H1 (cell line): ENCODE results near the gene STIM2. TPM values are rescaled to one million over a fixed set of nuclear protein-coding genes. Genes with fewer than 3 reads are reported as not detected.

Experiments
- CTCF ChIA-PET: fragments of 300-600 bp; sonication (Branson Sonifier 250); formaldehyde crosslinking; loops from one replicate; lab custom pipeline; 2021; ENCODE audit not compliant: partially characterized antibody; lab: Charles Lee
- POLR2A ChIA-PET: fragments of 300-600 bp; sonication (Branson Sonifier 250); formaldehyde crosslinking; loops from one replicate; lab custom pipeline; 2021; ENCODE audit warnings: inconsistent platforms; ENCODE audit not compliant: partially characterized antibody; lab: Charles Lee
- DNase-seq, 2 experiments: peaks; one replicate each; pipeline versions ENCODE4 v3.0.0 to v3.0.0-alpha.2; 2010 to 2022; ENCODE audit warnings: low spot score in 2 of 2, low read depth in 1 of 2, mixed read lengths in 1 of 2
- FAIRE-seq: peaks from 2 replicates; lab custom pipeline; 2011; peaks lifted over from hg19 to GRCh38; lab: Jason Lieb, UNC
- H2AFZ ChIP-seq: 2 replicates; pipeline ENCODE4 v1.8.1; 2012; ENCODE audit warnings: low read length, inconsistent platforms
- H2AK5ac ChIP-seq: 2 replicates; pipeline ENCODE4 v1.6.1; 2013; ENCODE audit warnings: low read depth, low read length
- H2BK120ac ChIP-seq: replicated peaks from 2 replicates; pipeline ENCODE3; 2013; ENCODE audit warnings: low read depth, low read length, inconsistent platforms
- H2BK12ac ChIP-seq: 2 replicates; pipeline ENCODE4 v1.6.1; 2013; ENCODE audit warnings: low read depth, low read length
- H2BK15ac ChIP-seq: 2 replicates; pipeline ENCODE4 v1.6.1; 2013; ENCODE audit warnings: low read length
- H2BK20ac ChIP-seq: 2 replicates; pipeline ENCODE4 v1.6.1; 2013; ENCODE audit warnings: low read length
- H2BK5ac ChIP-seq: 2 replicates; pipeline ENCODE4 v1.6.1; 2013; ENCODE audit warnings: low read depth, low read length
- H3K14ac ChIP-seq: 2 replicates; pipeline ENCODE4 v1.6.1; 2013; ENCODE audit warnings: inconsistent platforms; ENCODE audit not compliant: insufficient read length
- H3K18ac ChIP-seq: 2 replicates; pipeline ENCODE4 v1.6.1; 2013; ENCODE audit warnings: low read length; ENCODE audit errors: extremely low read depth
- H3K23ac ChIP-seq: 2 replicates; pipeline ENCODE4 v1.6.1; 2013; ENCODE audit warnings: inconsistent platforms; ENCODE audit not compliant: insufficient read length
- H3K23me2 ChIP-seq: 2 replicates; pipeline ENCODE4 v1.6.1; 2013; ENCODE audit warnings: low read depth, low read length
- H3K27ac ChIP-seq: 2 replicates; pipeline ENCODE4 v1.6.1; 2011; ENCODE audit warnings: low read depth, low read length, inconsistent platforms
- H3K27me3 ChIP-seq, 4 experiments: replicated peaks in 1 of 4; 1 replicate in 1 of 4; 2 replicates in 3 of 4; pipeline versions ENCODE4 v1.6.1 to v1.8.1; 2011 to 2013; ENCODE audit warnings: low read length in 3 of 4, mild to moderate bottlenecking in 3 of 4, inconsistent platforms in 2 of 4, mixed read lengths in 2 of 4, moderate library complexity in 1 of 4; ENCODE audit not compliant: control insufficient read depth in 3 of 4, insufficient read depth in 3 of 4; ENCODE audit errors: extremely low read depth in 1 of 4
- H3K36me3 ChIP-seq, 4 experiments: 2 replicates each; pipeline versions ENCODE4 v1.6.1 to v1.8.1; 2011 to 2013; ENCODE audit warnings: mild to moderate bottlenecking in 4 of 4, low read length in 3 of 4, moderate library complexity in 2 of 4, control low read depth in 1 of 4, inconsistent platforms in 1 of 4; ENCODE audit not compliant: insufficient read depth in 4 of 4, control insufficient read depth in 2 of 4
- H3K4ac ChIP-seq: replicated peaks from 2 replicates; pipeline ENCODE3; 2013; ENCODE audit warnings: low read length, low read depth, mixed read lengths, inconsistent platforms; ENCODE audit not compliant: insufficient read length
- H3K4me1 ChIP-seq, 4 experiments: replicated peaks in 1 of 4; 1 replicate in 1 of 4; 2 replicates in 3 of 4; pipeline versions ENCODE4 v1.6.1 to v1.8.1; 2011 to 2013; ENCODE audit warnings: low read length in 3 of 4, inconsistent platforms in 2 of 4, mixed read lengths in 1 of 4; ENCODE audit not compliant: insufficient read depth in 4 of 4, control insufficient read depth in 3 of 4
- H3K4me2 ChIP-seq, 2 experiments: 2 replicates each; pipeline versions ENCODE4 v1.6.1 to v1.8.1; 2011 to 2013; ENCODE audit warnings: low read depth in 2 of 2, low read length in 2 of 2, control low read depth in 1 of 2, inconsistent platforms in 1 of 2, mild to moderate bottlenecking in 1 of 2; ENCODE audit not compliant: insufficient read depth in 1 of 2
- H3K4me3 ChIP-seq, 4 experiments: fragments of 200-600, 300-600 bp in 1 of 4; sonication (generic), shearing (Covaris generic), sonication (Bioruptor Twin) in 1 of 4; 2 replicates each; pipeline versions ENCODE4 v1.5.1 to v1.8.1; 2011 to 2016; ENCODE audit warnings: low read length in 4 of 4, low read depth in 3 of 4, control low read depth in 2 of 4, inconsistent platforms in 2 of 4, mild to moderate bottlenecking in 2 of 4, mixed read lengths in 1 of 4, moderate library complexity in 1 of 4; ENCODE audit not compliant: insufficient read depth in 2 of 4; ENCODE audit errors: extremely low read depth in 1 of 4
- H3K56ac ChIP-seq: replicated peaks from 2 replicates; pipeline ENCODE3; 2013; ENCODE audit warnings: low read depth, mild to moderate bottlenecking, mixed read lengths, low read length, inconsistent platforms; ENCODE audit not compliant: insufficient read length
- H3K79me1 ChIP-seq: 2 replicates; pipeline ENCODE4 v1.6.1; 2013; ENCODE audit warnings: low read depth, low read length, control low read depth
- H3K79me2 ChIP-seq, 2 experiments: 2 replicates each; pipeline versions ENCODE4 v1.6.1 to v1.8.1; 2012 to 2013; ENCODE audit warnings: low read length in 2 of 2, mild to moderate bottlenecking in 2 of 2, inconsistent platforms in 1 of 2; ENCODE audit not compliant: insufficient read depth in 2 of 2, control insufficient read depth in 1 of 2
- H3K9ac ChIP-seq, 4 experiments: replicated peaks in 1 of 4; 1 replicate in 1 of 4; 2 replicates in 3 of 4; pipeline versions ENCODE4 v1.6.1 to v1.8.1; 2011 to 2013; ENCODE audit warnings: low read depth in 3 of 4, low read length in 3 of 4, control low read depth in 2 of 4, mild to moderate bottlenecking in 2 of 4, moderate library complexity in 2 of 4, inconsistent platforms in 1 of 4; ENCODE audit errors: extremely low read depth in 1 of 4
- H3K9me3 ChIP-seq, 2 experiments: 2 replicates each; pipeline versions ENCODE4 v1.6.1 to v1.8.1; 2012 to 2013; ENCODE audit warnings: mild to moderate bottlenecking in 2 of 2, moderate library complexity in 2 of 2, control low read depth in 1 of 2, inconsistent platforms in 1 of 2, low read depth in 1 of 2, low read length in 1 of 2, mixed read lengths in 1 of 2; ENCODE audit not compliant: insufficient read depth in 2 of 2
- H4K20me1 ChIP-seq, 2 experiments: replicated peaks in 1 of 2; 2 replicates each; pipeline versions ENCODE3 to v1.8.1; 2011 to 2013; ENCODE audit warnings: inconsistent platforms in 2 of 2, low read length in 2 of 2, mild to moderate bottlenecking in 1 of 2; ENCODE audit not compliant: insufficient read depth in 2 of 2, control insufficient read depth in 1 of 2
- H4K5ac ChIP-seq: 2 replicates; pipeline ENCODE4 v1.6.1; 2013; ENCODE audit warnings: low read length, low read depth, mixed read lengths, inconsistent platforms; ENCODE audit not compliant: insufficient read length
- H4K8ac ChIP-seq: 2 replicates; pipeline ENCODE4 v1.8.0; 2013; ENCODE audit warnings: mild to moderate bottlenecking, moderate library complexity, low read length, inconsistent platforms; ENCODE audit not compliant: insufficient read depth; ENCODE audit errors: extremely low read depth
- H4K91ac ChIP-seq: replicated peaks from 2 replicates; pipeline ENCODE3; 2013; ENCODE audit warnings: low read length, mixed read lengths, inconsistent platforms; ENCODE audit not compliant: insufficient read length
- BRCA1 ChIP-seq: IDR thresholded peaks from 2 replicates; pipeline ENCODE4 v1.6.1; 2012; ENCODE audit warnings: low read depth, low read length, improper control_type of control experiment
- CHD1 ChIP-seq: IDR thresholded peaks from 2 replicates; pipeline ENCODE4 v1.6.1; 2012; ENCODE audit warnings: low read depth, low read length, improper control_type of control experiment
- CREB1 ChIP-seq: IDR thresholded peaks from 2 replicates; pipeline ENCODE4 v1.6.1; 2012; ENCODE audit warnings: inconsistent platforms
- EZH2 ChIP-seq: fragments of 200-600 bp; sonication (generic); IDR thresholded peaks from 2 replicates; pipeline ENCODE4 v1.7.1; 2012; ENCODE audit warnings: low read depth, mild to moderate bottlenecking, moderate library complexity, low read length, inconsistent platforms; ENCODE audit not compliant: severe bottlenecking
- KDM1A ChIP-seq: fragments of 200-600, 300-600 bp; sonication (generic); IDR thresholded peaks from 2 replicates; pipeline ENCODE4 v1.7.1; 2016; ENCODE audit warnings: mild to moderate bottlenecking, low read length, borderline replicate concordance
- KDM5A ChIP-seq: fragments of 200-600 bp; IDR thresholded peaks from 2 replicates; pipeline ENCODE4 v1.7.1; 2012; ENCODE audit warnings: mild to moderate bottlenecking, low read length, inconsistent platforms, mixed read lengths
- MAFK ChIP-seq: IDR thresholded peaks from 2 replicates; pipeline ENCODE4 v1.6.1; 2012; ENCODE audit warnings: low read depth, mild to moderate bottlenecking, improper control_type of control experiment, low read length
- SAP30 ChIP-seq: fragments of 300-600 bp; sonication (generic); IDR thresholded peaks from 2 replicates; pipeline ENCODE4 v1.7.1; 2012; ENCODE audit warnings: low read length, moderate library complexity, mild to moderate bottlenecking, inconsistent platforms; ENCODE audit not compliant: insufficient read depth, insufficient replicate concordance
- SIN3A ChIP-seq, 2 experiments: IDR thresholded peaks in 1 of 2; conservative IDR thresholded peaks in 1 of 2; 2 replicates each; pipeline ENCODE4 v1.6.1; 2011 to 2012; ENCODE audit warnings: low read length in 2 of 2, improper control_type of control experiment in 1 of 2, low read depth in 1 of 2, mild to moderate bottlenecking in 1 of 2
- SP4 ChIP-seq: IDR thresholded peaks from 2 replicates; pipeline ENCODE4 v1.6.1; 2012; ENCODE audit warnings: low read length, inconsistent platforms
- SUZ12 ChIP-seq: fragments of 200-600 bp; sonication (generic); IDR thresholded peaks from 2 replicates; pipeline ENCODE4 v1.6.1; 2012; ENCODE audit warnings: mild to moderate bottlenecking, inconsistent platforms, low read length, moderate library complexity, mixed read lengths
- TAF1 ChIP-seq: IDR thresholded peaks from 2 replicates; pipeline ENCODE4 v1.6.1; 2011; ENCODE audit warnings: mild to moderate bottlenecking, low read depth, low read length
- TAF7 ChIP-seq: optimal IDR thresholded peaks from 2 replicates; pipeline ENCODE3; 2011; ENCODE audit warnings: low read depth, mild to moderate bottlenecking, inconsistent platforms, low read length, moderate library complexity, borderline replicate concordance
- TCF12 ChIP-seq: IDR thresholded peaks from 2 replicates; pipeline ENCODE4 v1.6.1; 2011; ENCODE audit warnings: low read depth, mild to moderate bottlenecking, low read length
- WGBS, 2 experiments: shearing (Covaris generic) in 1 of 2; methylation state at CpG; one replicate each; pipeline versions ENCODE4 v1.1.6 to v1.1.7; 2013 to 2015; ENCODE audit warnings: low lambda C conversion rate in 2 of 2, mixed read lengths in 2 of 2, inconsistent platforms in 1 of 2, low coverage in 1 of 2, missing lambda C conversion rate in 1 of 2; ENCODE audit not compliant: insufficient replicate concordance in 2 of 2, insufficient coverage in 1 of 2, insufficient read length in 1 of 2; ENCODE audit errors: extremely low coverage in 1 of 2, missing lambda C conversion rate in 1 of 2; 5-methylcytosine and 5-hydroxymethylcytosine counted together
- polyA plus RNA-seq, 7 experiments: library from polyadenylated mRNA; depleted of rRNA in 3 of 7; stranded (reverse) in 5 of 7; unstranded in 2 of 7; fragments of >200 nt in 5 of 7; fragments of 200-250 nt in 2 of 7; gene quantifications; 1 replicate in 5 of 7; 2 replicates in 1 of 7; 4 replicates in 1 of 7; pipeline versions ENCODE4 v1.2.1 to v1.2.3, GENCODE V29; 2011 to 2013; ENCODE audit warnings: missing spikeins in 2 of 7, mixed read lengths in 2 of 7
- total RNA-seq: library from RNA; stranded (reverse); fragmentation: NEBNext Ultra II Directional; extraction: Animal tissue kit (Norgen Biotek cat#: 25700); gene quantifications from 2 replicates; pipeline ENCODE4 v1.2.1, GENCODE V29; 2021
- TF ChIP-seq, protein P1 (sequence below): IDR thresholded peaks from 2 replicates; pipeline ENCODE4 v1.6.1; 2012; ENCODE audit warnings: inconsistent platforms

Gene STIM2
- total and polyA plus RNA-seq, 2 of the 8 experiments (the other 6 are each of a cell fraction or from before 2014, with no cell fraction given): 22.9 to 23.0 TPM

DNA sequence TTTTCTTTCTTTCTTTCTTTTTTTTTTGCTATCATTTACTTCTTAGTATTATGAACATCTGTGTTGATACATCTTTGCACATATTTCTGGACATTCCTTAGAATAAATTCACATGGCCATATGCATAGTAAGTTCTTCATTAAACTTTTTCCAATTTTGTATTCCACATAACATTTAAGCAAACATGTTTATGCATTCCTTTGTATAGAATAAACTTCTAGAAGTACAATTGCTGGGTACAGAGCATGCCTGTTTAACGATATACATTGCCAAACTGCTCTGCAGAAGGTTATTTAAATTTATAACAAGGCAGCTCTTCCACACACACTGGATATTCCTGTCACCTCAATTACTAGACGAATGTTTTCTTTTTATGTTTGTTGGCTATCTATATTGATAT is 36.0 kb upstream of the STIM2 start:
- Histone ChIP-seq H3K79me1 (no peaks in the 10 kb centered on the region), H3K27ac (no peak overlapping the region), H4K91ac (no peak overlapping the region), H2AK5ac (no peak overlapping the region), H3K56ac (no peak overlapping the region), H2BK5ac (no peak overlapping the region), H3K27me3 (no peaks in the 10 kb centered on the region), H3K4me1 (no peaks in the 10 kb centered on the region), H3K9me3 (peaks cover 3 to 5% of the 10 kb centered on the region in 2 experiments; a peak in 2 of 4 replicates), H2BK12ac (no peak overlapping the region), H3K18ac (no peak overlapping the region), H2BK20ac (no peak overlapping the region), H3K36me3 (no peaks in the 10 kb centered on the region), H2BK120ac (no peak overlapping the region), H2AFZ (no peak overlapping the region), H4K8ac (no peak overlapping the region), H3K79me2 (no peaks in the 10 kb centered on the region), H3K4me3 (no peak overlapping the region), H4K20me1 (no peaks in the 10 kb centered on the region), H4K5ac (no peak overlapping the region), H3K4ac (no peak overlapping the region), H3K14ac (no peak overlapping the region), H3K23me2 (no peaks in the 10 kb centered on the region), H3K9ac (no peak overlapping the region), H3K4me2 (no peak overlapping the region), H3K23ac (no peak overlapping the region), H2BK15ac (no peak overlapping the region)
- WGBS, 2 experiments: 90% methylated on average over 2 of the region's 2 CpGs; no CpG with 5 or more reads in 1 of the 2 experiments
- CTCF ChIA-PET: interaction anchor here (0.8 kb wide), 1 partner anchor 37 kb away, joined by 4 read pairs; no protein-coding TSS in a partner anchor
- POLR2A ChIA-PET: no interaction called here
- DNase-seq: no peak
- no peak for FAIRE-seq
- TF ChIP-seq BRCA1: no peak
- TF ChIP-seq, protein P1, sequence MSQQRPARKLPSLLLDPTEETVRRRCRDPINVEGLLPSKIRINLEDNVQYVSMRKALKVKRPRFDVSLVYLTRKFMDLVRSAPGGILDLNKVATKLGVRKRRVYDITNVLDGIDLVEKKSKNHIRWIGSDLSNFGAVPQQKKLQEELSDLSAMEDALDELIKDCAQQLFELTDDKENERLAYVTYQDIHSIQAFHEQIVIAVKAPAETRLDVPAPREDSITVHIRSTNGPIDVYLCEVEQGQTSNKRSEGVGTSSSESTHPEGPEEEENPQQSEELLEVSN: no peak
- no peak for TF ChIP-seq MAFK
- TF ChIP-seq TAF1: no peak
- TF ChIP-seq TAF7: no peak
- TF ChIP-seq SUZ12: no peak
- TF ChIP-seq EZH2: no peak
- TF ChIP-seq SIN3A (conservative IDR thresholded peaks at IDR 0.05 in 1 of 2, IDR thresholded peaks at IDR 0.05 in 1 of 2; ENCODE audit: low read depth in 1 of 2, low read length in 2 of 2): no peak
- no peak for TF ChIP-seq CREB1
- no peak for TF ChIP-seq SAP30
- TF ChIP-seq SP4: no peak
- TF ChIP-seq CHD1: no peak
- TF ChIP-seq TCF12: no peak
- no peak for TF ChIP-seq KDM1A
- TF ChIP-seq KDM5A: no peak
